Measurements from ENCODE around the gene LIPC.

LIPC gene

DNA sequence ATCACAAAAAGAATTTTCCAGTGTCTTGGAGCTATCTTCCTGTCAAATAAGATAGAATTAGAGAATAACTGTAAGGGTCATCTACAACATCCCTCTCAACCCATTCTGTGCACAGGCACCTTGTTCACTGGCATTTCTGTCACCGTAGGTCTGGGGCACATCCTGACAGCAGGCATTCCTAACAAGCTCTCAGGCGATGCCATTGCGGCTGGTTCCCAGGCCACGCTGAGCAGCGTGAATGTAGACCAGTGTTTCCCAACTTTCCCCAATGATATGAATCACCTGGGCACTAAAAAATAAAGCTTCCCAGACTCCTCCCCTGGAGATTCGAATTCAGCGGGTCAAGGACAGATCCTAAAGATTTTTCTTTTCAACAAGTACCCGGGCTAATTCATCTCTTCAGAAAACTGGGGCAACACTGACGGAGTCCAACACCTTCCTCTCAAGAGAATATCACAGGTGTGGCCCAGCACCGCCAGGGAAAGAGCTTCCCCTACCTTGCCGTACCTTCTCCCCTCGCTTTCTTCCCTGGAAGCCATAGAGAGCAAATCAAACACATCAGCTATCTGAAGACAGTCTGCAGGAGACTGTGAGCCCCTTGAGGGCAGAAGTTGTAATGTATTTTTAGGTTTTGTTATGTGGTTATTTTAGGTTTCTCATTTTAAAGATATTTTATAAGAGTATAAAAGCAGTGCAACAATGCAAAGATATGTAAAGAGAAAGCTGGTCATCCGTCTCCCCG, 143.4 kb downstream of the LIPC start:
- no peak overlapping the region for H3K4me3 ChIP-seq (ENCODE audit: low read length)
- DNase-seq (ENCODE audit: low read depth, low spot score): no peak
- no peak overlapping the region for H3K27ac ChIP-seq (ENCODE audit: low read length)
- no peaks in the 10 kb centered on the region for H3K9me3 ChIP-seq (ENCODE audit: control insufficient read depth, insufficient read depth, low read length)
- H3K4me1 ChIP-seq (ENCODE audit: control insufficient read depth, insufficient read depth, low read length): no peaks in the 10 kb centered on the region
- no peaks in the 10 kb centered on the region for H3K27me3 ChIP-seq (ENCODE audit: control insufficient read depth, insufficient read depth, low read length)
- no peaks in the 10 kb centered on the region for H3K36me3 ChIP-seq (ENCODE audit: control insufficient read depth, insufficient read depth, low read length)
- WGBS (ENCODE audit: insufficient coverage, insufficient read length): no CpG with 5 or more reads among the region's 14 CpGs

DNA sequence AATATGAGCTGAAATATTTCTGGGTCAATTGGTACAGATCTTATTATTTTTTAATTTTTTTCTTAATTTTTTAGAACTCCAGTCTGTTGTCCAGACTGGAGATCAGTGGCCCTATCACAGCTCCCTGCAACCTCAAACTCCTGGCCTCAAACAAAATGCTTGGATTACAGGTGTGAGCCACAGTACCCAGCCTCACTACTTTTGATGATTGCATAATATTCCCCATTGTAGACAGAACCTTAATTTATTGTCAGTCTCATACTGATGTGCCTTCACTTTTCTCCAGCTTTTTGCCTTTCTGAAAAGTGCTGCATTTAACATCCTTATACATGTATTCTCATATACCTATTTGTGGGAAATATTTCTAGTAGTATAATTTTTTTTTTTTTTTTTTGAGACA, 144.9 kb downstream of the LIPC start:
- Histone ChIP-seq H3K36me3 (ENCODE audit: control insufficient read depth, insufficient read depth, low read length) (no peaks in the 10 kb centered on the region), H3K27ac (ENCODE audit: low read length) (no peak overlapping the region), H3K4me3 (ENCODE audit: low read length) (no peak overlapping the region), H3K27me3 (ENCODE audit: control insufficient read depth, insufficient read depth, low read length) (no peaks in the 10 kb centered on the region), H3K9me3 (ENCODE audit: control insufficient read depth, insufficient read depth, low read length) (no peaks in the 10 kb centered on the region), H3K4me1 (ENCODE audit: control insufficient read depth, insufficient read depth, low read length) (no peaks in the 10 kb centered on the region)
- no peak for DNase-seq (ENCODE audit: low read depth, low spot score)

DNA sequence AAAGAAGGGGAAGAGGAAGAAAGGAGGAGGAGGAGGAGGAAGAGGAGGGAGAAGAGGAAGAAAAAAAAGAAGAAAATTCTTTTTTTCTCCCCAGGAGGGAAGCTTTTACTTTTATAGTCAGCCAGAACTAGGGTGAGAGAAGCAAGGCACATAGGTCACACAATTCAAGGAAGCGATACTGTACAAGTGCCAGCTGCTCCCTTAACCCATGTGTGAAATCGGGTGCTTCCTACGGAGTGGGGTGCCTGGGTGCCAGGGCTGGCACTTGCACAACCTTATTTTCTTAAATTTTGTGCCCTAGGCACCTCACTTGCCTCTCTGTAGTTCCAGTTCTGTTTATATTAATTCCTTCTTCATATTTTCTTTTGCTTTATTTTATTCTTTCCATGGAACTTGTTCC, 150.4 kb downstream of the LIPC start:
- no CpG with 5 or more reads among the region's 3 CpGs for WGBS (ENCODE audit: insufficient coverage, insufficient read length)
- Histone ChIP-seq H3K4me3 (ENCODE audit: low read length) (no peak overlapping the region), H3K27ac (ENCODE audit: low read length) (no peak overlapping the region), H3K9me3 (ENCODE audit: control insufficient read depth, insufficient read depth, low read length) (no peaks in the 10 kb centered on the region), H3K36me3 (ENCODE audit: control insufficient read depth, insufficient read depth, low read length) (no peaks in the 10 kb centered on the region), H3K4me1 (ENCODE audit: control insufficient read depth, insufficient read depth, low read length) (no peaks in the 10 kb centered on the region), H3K27me3 (ENCODE audit: control insufficient read depth, insufficient read depth, low read length) (no peaks in the 10 kb centered on the region)
- DNase-seq (ENCODE audit: low read depth, low spot score): no peak

DNA sequence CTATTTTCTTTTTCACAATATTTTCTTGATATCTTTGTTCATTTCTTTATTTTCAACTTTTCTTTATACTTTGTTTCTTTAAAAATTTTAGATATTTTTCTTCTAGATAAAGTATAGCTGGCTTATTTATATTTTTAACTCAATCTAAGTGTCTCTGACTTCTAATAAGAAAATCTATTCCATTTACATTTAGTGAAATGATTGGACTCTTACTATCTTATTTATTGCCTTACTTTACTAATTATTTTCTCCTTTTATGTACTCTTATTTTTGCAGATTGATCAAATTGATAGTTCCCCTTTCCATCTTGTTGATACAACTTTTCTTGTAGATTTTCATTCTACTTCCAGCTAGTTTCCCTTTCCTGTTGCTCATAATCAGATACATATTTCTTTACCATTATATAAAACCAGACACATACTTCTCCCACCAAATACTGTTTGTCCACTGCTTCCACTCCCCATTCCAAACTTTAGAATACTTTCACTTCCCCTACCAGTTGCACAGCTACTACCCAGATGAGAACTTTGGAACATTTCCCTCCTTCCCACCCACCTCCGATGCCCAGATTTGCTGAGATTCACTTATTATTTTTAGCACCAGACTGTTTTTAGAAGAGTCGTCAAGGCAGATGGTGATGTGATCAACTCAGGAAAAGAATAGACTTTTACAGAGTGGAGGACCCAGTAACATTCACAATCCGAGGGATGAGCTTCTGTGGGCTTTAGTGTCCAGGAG, 151.5 kb downstream of the LIPC start:
- H3K27ac ChIP-seq (ENCODE audit: low read length): no peak overlapping the region
- WGBS (ENCODE audit: insufficient coverage, insufficient read length): no CpG with 5 or more reads among the region's 3 CpGs

DNA sequence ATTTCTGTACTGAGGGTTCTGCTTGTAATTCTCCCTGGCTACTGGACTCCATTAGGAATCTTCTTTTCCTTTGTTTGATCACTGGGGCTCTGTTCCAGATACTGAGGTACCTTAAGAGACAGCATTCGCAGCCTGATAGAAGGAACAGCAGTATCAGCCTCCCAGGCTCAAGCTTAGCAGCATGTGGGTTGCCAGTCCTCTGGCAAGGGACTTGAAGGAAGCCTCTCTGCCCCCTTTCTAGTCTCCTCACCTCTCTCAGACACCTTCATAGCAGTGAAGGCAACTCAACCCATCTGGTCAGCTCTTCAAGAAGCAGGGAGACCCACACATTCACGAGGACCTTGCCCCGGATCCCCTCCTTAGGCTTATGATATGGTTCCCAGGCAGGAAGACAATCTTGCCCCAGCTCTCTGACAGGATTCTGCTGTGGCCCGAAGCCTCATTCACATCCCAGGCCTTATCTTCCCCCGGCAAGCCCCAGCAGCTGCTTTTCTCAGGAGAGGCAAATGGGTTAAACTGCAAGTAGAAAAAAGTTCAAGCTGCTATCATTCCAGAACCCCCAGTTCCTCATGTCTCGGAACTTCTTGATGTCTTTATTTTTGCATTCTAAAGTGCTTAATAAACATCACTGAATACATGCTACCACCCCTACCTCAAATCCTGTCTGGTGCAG, 153.1 kb downstream of the LIPC start:
- Histone ChIP-seq H3K36me3 (ENCODE audit: control insufficient read depth, insufficient read depth, low read length) (no peaks in the 10 kb centered on the region), H3K4me1 (ENCODE audit: control insufficient read depth, insufficient read depth, low read length) (no peaks in the 10 kb centered on the region), H3K4me3 (ENCODE audit: low read length) (no peak overlapping the region), H3K9me3 (ENCODE audit: control insufficient read depth, insufficient read depth, low read length) (no peaks in the 10 kb centered on the region), H3K27ac (ENCODE audit: low read length) (no peak overlapping the region), H3K27me3 (ENCODE audit: control insufficient read depth, insufficient read depth, low read length) (no peaks in the 10 kb centered on the region)
- no CpG with 5 or more reads among the region's 6 CpGs for WGBS (ENCODE audit: insufficient coverage, insufficient read length)
- DNase-seq (ENCODE audit: low read depth, low spot score): no peak

More for the DNA sequence above, 151.5 kb downstream of the LIPC start:
- no peaks in the 10 kb centered on the region for H3K4me1 ChIP-seq (ENCODE audit: control insufficient read depth, insufficient read depth, low read length)
- DNase-seq (ENCODE audit: low read depth, low spot score): no peak
- H3K9me3 ChIP-seq (ENCODE audit: control insufficient read depth, insufficient read depth, low read length): no peaks in the 10 kb centered on the region
- no peak overlapping the region for H3K4me3 ChIP-seq (ENCODE audit: low read length)
- no peaks in the 10 kb centered on the region for H3K27me3 ChIP-seq (ENCODE audit: control insufficient read depth, insufficient read depth, low read length)
- no peaks in the 10 kb centered on the region for H3K36me3 ChIP-seq (ENCODE audit: control insufficient read depth, insufficient read depth, low read length)

DNA sequence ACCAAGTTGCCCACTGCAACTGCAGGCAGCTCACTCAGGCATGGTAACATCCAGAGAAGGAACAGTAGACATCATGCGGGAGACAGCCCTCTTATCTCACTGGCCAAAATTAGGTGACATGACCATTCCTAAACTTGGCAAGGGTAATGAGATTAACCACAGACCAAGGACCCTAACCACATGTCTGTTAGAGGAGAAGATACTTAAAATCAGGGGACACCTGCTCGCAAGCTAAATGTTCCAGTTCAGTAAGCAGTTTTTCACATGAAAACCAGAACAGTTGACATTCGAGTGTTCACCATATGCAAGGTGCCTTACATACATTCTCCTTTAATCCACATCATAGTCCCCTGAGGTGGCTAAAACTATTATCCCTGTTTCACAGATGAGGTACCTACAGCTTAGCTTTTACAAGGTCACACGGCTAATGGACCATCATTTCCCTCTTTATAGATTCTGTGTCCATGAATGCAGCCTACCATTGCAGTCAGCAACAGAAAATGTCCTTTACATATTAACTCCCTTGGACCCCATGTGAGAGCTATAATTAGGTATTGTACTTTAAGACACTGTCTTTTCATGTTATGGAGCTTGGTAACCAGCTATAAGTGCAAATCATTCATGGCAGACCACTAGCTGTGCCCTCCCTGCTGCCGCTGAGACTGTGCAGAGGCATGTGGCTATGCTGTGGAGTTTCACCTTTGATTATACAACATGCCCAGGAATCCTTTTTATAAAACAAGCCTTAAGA, 154.1 kb downstream of the LIPC start:
- no peaks in the 10 kb centered on the region for H3K36me3 ChIP-seq (ENCODE audit: control insufficient read depth, insufficient read depth, low read length)
- no peak overlapping the region for H3K4me3 ChIP-seq (ENCODE audit: low read length)
- no peaks in the 10 kb centered on the region for H3K9me3 ChIP-seq (ENCODE audit: control insufficient read depth, insufficient read depth, low read length)
- no peak overlapping the region for H3K27ac ChIP-seq (ENCODE audit: low read length)
- DNase-seq (ENCODE audit: low read depth, low spot score): no peak
- H3K4me1 ChIP-seq (ENCODE audit: control insufficient read depth, insufficient read depth, low read length): no peaks in the 10 kb centered on the region
- WGBS (ENCODE audit: insufficient coverage, insufficient read length): no CpG with 5 or more reads among the region's 5 CpGs
- H3K27me3 ChIP-seq (ENCODE audit: control insufficient read depth, insufficient read depth, low read length): no peaks in the 10 kb centered on the region

DNA sequence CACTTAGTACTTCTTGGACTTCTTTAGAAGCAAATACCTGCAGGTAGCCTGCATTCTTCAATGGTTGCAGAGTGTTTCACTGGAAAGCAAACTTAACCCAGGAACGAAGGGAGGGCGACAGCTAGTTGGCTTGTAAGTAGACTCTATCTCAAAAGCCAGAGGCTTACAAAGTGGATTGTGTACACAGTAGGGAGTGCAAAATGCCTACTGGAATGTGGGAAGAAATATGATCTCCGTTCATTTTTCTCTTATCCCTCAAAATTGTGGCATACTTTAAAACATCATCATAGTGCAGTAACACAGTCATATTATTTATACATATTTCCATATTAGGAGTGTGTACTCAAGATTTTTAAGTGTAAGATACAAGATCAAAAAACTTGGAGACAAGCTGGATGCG, 155.7 kb downstream of the LIPC start:
- Histone ChIP-seq H3K4me1 (ENCODE audit: control insufficient read depth, insufficient read depth, low read length) (no peaks in the 10 kb centered on the region), H3K27ac (ENCODE audit: low read length) (no peak overlapping the region), H3K36me3 (ENCODE audit: control insufficient read depth, insufficient read depth, low read length) (no peaks in the 10 kb centered on the region), H3K4me3 (ENCODE audit: low read length) (no peak overlapping the region), H3K9me3 (ENCODE audit: control insufficient read depth, insufficient read depth, low read length) (no peaks in the 10 kb centered on the region), H3K27me3 (ENCODE audit: control insufficient read depth, insufficient read depth, low read length) (no peaks in the 10 kb centered on the region)
- no CpG with 5 or more reads among the region's 4 CpGs for WGBS (ENCODE audit: insufficient coverage, insufficient read length)
- no peak for DNase-seq (ENCODE audit: low read depth, low spot score)

DNA sequence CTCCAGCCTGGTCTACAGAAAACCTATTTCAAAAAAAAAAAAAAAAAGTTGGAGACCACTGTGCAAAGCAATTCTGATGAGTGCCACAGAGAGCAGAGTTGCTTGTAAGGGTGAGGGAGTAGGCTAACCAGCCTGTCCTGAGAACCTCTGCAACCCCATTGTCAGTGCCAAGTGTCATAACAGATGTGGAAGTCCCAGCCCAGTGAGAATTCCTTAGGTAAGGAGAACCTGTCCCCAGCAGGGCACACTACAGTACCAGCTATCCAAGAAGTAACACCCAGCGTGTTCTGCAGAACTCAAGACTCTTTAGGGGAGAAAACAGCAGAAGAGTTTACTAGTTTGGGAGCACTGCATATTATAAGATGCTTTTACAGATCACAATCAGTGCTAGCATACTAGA, 156.3 kb downstream of the LIPC start:
- H3K4me3 ChIP-seq (ENCODE audit: low read length): no peak overlapping the region
- WGBS (ENCODE audit: insufficient coverage, insufficient read length): no CpG with 5 or more reads among the region's 1 CpG
- no peaks in the 10 kb centered on the region for H3K4me1 ChIP-seq (ENCODE audit: control insufficient read depth, insufficient read depth, low read length)
- no peak for DNase-seq (ENCODE audit: low read depth, low spot score)
- H3K27ac ChIP-seq (ENCODE audit: low read length): no peak overlapping the region
- H3K9me3 ChIP-seq (ENCODE audit: control insufficient read depth, insufficient read depth, low read length): no peaks in the 10 kb centered on the region
- H3K27me3 ChIP-seq (ENCODE audit: control insufficient read depth, insufficient read depth, low read length): no peaks in the 10 kb centered on the region
- no peaks in the 10 kb centered on the region for H3K36me3 ChIP-seq (ENCODE audit: control insufficient read depth, insufficient read depth, low read length)

DNA sequence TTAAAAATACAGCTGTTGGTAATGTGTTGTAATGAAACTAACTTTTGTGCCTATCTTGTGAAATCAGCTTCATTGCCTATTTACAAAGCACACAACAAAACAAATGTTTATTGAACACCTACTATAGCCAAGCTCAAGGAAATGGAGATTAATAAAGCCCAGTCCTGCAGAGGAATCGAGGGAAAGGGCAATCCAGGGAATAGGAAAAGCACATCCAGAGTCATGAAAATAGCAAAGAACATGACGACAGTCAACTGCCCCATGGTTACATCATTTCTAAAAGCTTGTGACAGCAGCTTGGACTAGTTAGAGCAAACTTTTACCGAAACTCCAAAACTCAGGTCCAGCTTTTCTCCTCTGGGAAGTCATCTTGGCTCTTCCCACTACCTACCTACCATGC, 157.3 kb downstream of the LIPC start:
- Histone ChIP-seq H3K36me3 (ENCODE audit: control insufficient read depth, insufficient read depth, low read length) (no peaks in the 10 kb centered on the region), H3K4me3 (ENCODE audit: low read length) (no peak overlapping the region), H3K27me3 (ENCODE audit: control insufficient read depth, insufficient read depth, low read length) (no peaks in the 10 kb centered on the region), H3K4me1 (ENCODE audit: control insufficient read depth, insufficient read depth, low read length) (no peaks in the 10 kb centered on the region), H3K9me3 (ENCODE audit: control insufficient read depth, insufficient read depth, low read length) (no peaks in the 10 kb centered on the region), H3K27ac (ENCODE audit: low read length) (no peak overlapping the region)
- DNase-seq (ENCODE audit: low read depth, low spot score): no peak
- WGBS (ENCODE audit: insufficient coverage, insufficient read length): no CpG with 5 or more reads among the region's 3 CpGs

DNA sequence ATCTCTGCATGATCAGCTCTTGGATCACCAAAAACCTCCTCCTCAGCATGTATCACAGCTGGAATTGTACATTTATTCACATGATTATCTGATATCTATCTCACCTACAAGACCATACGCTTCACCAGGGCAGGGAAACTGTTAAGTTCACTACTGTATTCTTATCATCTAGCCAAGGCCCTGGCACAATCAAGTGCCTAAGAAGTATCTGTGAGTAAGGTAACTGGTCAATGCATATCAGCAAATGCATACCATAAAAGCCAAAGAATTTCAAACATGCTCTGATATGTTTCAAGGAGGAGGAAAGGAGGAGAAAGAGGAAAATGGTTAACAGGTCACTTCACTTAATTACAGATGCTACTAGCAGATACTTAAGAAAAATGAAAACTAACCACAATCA, 158.4 kb downstream of the LIPC start:
- no peaks in the 10 kb centered on the region for H3K9me3 ChIP-seq (ENCODE audit: control insufficient read depth, insufficient read depth, low read length)
- H3K27ac ChIP-seq (ENCODE audit: low read length): no peak overlapping the region
- H3K36me3 ChIP-seq (ENCODE audit: control insufficient read depth, insufficient read depth, low read length): no peaks in the 10 kb centered on the region
- WGBS (ENCODE audit: insufficient coverage, insufficient read length): no CpG with 5 or more reads among the region's 1 CpG
- no peak for DNase-seq (ENCODE audit: low read depth, low spot score)
- no peak overlapping the region for H3K4me3 ChIP-seq (ENCODE audit: low read length)
- H3K4me1 ChIP-seq (ENCODE audit: control insufficient read depth, insufficient read depth, low read length): no peaks in the 10 kb centered on the region
- H3K27me3 ChIP-seq (ENCODE audit: control insufficient read depth, insufficient read depth, low read length): no peaks in the 10 kb centered on the region
